NCI-H2107 treated with DMSO at 0.1 percent for 48 hours (cell line): ENCODE measurements around the gene SFTPB.
"Not testable (repeated sequence)": the region's sequence is repeated elsewhere in the genome, so short reads cannot be mapped to it uniquely, and the experiment has no call there.

ENCODE experiments used
- DNase-seq: peaks from one replicate; lab custom pipeline; 2025; ENCODE audit not compliant: unreplicated experiment; lab: John Stamatoyannopoulos, UW

Gene SFTPB

DNA sequence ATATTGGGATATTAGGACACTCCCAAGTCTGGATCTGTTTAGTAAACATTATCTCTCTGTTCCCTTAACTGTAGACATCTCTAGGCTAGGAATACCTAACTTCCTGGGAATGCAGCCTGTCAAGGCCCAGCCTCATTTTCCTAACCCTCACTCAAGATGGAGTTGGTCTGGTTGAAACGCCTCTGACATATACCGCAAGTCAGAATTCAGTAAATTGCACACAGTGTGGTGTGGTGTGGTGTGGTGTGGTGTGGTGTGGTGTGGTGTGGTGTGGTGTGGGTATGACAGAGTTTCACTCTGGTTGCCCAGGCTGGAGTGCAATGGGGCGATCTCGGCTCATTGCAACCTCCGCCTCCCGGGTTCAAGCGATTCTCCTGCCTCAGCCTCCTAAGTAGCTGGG lies 53.2 kb downstream of the SFTPB start:
- not testable (repeated sequence) for DNase-seq

DNA sequence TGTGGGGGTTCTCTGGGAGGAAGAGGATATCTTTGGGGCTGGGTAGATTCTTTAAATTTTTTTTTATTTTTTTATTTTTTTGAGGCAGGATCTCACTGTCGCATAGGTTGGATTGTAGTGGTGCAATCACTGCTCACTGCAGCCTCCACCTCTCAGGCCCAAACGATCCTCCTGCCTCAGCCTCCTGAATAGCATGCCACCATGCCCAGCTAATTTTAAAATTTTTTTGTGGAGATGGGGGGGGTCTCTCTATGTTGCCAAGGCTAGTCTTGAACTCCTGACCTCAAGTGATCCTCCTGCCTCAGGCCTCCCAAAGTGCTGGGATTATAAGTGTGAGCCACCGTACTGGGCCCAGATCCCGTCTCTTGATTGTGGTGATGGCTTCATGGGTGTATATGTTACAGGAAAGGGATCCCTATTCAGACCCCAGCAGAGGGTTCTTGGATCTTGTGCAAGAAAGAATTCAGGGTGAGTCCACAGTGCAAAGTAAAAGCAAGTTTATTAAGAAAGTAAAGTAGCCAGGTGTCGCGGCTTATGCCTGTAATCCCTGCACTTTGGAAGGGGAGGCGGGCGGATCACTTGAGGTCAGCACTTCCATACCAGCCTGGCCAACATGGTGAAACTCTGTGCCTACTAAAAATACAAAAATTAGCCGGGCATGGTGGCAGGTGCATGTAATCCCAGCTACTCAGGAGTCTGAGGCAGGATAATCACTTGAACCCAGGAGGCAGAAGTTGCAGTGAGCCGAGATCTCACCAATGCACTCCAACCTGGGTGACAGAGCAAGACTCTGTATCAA lies 54.1 kb downstream of the SFTPB start:
- DNase-seq: no peak

DNA sequence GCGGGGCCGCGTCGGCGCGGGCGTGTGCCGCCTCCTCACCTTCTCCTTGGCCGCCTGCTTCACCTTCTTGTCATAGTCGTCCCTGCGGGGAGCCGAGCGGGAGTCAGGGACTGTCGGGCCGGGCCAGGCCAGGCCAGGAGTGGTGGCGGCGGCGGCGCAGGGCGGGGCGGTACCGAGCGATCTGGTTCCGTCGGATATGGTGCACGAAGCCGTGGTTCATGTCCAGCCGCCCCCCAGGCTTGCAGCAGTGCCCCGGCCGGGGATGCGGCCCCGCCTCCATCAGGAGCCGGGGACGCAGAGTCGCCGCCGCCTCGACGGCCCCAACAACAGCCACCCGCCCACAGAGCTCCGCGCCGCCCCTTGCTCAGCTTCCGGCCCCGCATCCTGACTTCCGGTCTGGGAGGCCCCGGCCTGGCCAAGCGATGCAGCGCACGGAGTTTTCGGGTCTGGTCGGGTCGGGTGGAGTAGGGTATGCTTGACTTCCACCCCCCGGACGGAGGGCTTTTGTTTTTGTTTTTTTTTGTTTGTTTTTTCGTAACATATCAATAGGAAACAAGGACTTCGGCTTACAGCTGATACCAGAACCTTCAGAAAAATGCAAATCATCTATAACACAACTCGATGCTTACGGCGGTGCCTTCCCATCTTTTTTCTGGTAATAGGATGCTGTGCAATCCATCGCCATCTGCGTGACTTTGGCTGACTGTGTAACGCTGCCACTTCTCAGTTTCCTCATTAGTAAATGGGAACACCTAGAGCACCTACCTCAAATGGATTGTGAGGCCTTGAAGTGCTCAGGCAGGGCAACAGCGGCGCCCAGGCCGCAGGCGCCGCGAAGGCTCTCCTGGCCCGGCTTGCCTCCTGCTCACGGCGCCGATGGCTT lies 56.1 kb downstream of the SFTPB start, which contains the start of gene C2orf68:
Gene C2orf68 (minus strand): TSS at position 362 of the 883 bp plus-strand sequence. CDS start 82 bp downstream, at position 280.
- peak; percentile 76 for DNase-seq

DNA sequence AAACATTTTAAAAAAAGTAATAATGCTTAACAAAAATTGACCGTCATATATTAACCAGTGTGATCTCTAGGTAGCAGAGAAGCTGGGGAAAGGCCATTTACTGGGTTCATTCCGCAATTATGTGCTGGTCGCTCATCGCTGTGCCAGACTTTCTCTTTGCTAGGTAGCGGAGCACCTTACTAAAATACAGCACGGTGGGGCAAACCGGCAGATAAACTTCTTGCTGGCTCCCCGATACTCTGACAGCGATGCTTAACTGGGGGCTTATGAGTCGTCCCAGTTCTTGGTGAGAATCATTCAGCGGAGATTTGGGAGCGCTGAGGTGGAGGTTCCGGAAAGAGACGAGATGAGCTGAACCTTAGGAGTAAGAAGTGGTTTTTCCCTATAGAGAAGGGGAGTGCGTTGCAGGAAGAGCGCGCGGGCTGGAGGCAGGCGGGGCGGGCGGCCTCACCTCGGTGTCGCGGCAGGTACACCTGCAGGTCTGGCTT lies 56.7 kb downstream of the SFTPB start:
- DNase-seq: no peak
